GM12878 (cell line): ENCODE results near the gene SUFU.

Experiments
- CHD2 ChIP-seq: IDR thresholded peaks from 2 replicates; pipeline ENCODE4 v1.6.1; 2011; ENCODE audit warnings: low read depth, low read length, improper control_type of control experiment, borderline replicate concordance
- CTCF ChIP-seq, 3 experiments: IDR thresholded peaks in 2 of 3; conservative IDR thresholded peaks in 1 of 3; 2 replicates each; pipeline ENCODE4 v1.5.1; 2011; ENCODE audit warnings: low read depth in 3 of 3, low read length in 3 of 3, mild to moderate bottlenecking in 3 of 3, control low read depth in 2 of 3, moderate library complexity in 2 of 3, inconsistent platforms in 1 of 3, mixed read lengths in 1 of 3; ENCODE audit not compliant: control insufficient read depth in 2 of 3, insufficient read depth in 1 of 3; ENCODE audit errors: extremely low read depth in 1 of 3
- E2F4 ChIP-seq: IDR thresholded peaks from 2 replicates; pipeline ENCODE4 v1.6.1; 2012; ENCODE audit warnings: low read depth, low read length, improper control_type of control experiment
- EZH2 ChIP-seq: IDR thresholded peaks from 2 replicates; pipeline ENCODE4 v1.6.1; 2012; ENCODE audit warnings: low read depth, mild to moderate bottlenecking, control low read depth, inconsistent platforms, low read length, borderline replicate concordance; ENCODE audit not compliant: control insufficient read depth
- GABPA ChIP-seq: IDR thresholded peaks from 2 replicates; pipeline ENCODE4 v1.6.1; 2014; ENCODE audit warnings: antibody characterized with exemption, low read depth, mild to moderate bottlenecking, inconsistent platforms
- HDGF ChIP-seq: fragments of 450-650 bp; IDR thresholded peaks from 2 replicates; pipeline ENCODE4 v1.6.1; 2016; ENCODE audit warnings: antibody characterized with exemption
- NFXL1 ChIP-seq: fragments of 450-650 bp; IDR thresholded peaks from 2 replicates; pipeline ENCODE4 v1.6.1; 2017; ENCODE audit warnings: antibody characterized with exemption, mild to moderate bottlenecking, borderline replicate concordance
- PML ChIP-seq: IDR thresholded peaks from 2 replicates; pipeline ENCODE4 v1.6.1; 2012; ENCODE audit warnings: low read length, inconsistent platforms
- RAD21 ChIP-seq: IDR thresholded peaks from 2 replicates; pipeline ENCODE4 v1.6.1; 2011; ENCODE audit warnings: mild to moderate bottlenecking, low read depth, low read length, moderate library complexity; ENCODE audit not compliant: insufficient read depth
- ZNF274 ChIP-seq: IDR thresholded peaks from one replicate; pipeline ENCODE4 v1.8.0; 2011; ENCODE audit not compliant: insufficient read length, insufficient read depth
- TF ChIP-seq, protein P1 (sequence below): IDR thresholded peaks from 2 replicates; pipeline ENCODE4 v1.6.1; 2012; ENCODE audit warnings: mild to moderate bottlenecking, low read depth, low read length
- TF ChIP-seq, protein P2 (sequence below): fragments of 450-650 bp; IDR thresholded peaks from 2 replicates; pipeline ENCODE4 v1.6.1; 2017; ENCODE audit warnings: low read depth, mild to moderate bottlenecking, moderate library complexity

DNA sequence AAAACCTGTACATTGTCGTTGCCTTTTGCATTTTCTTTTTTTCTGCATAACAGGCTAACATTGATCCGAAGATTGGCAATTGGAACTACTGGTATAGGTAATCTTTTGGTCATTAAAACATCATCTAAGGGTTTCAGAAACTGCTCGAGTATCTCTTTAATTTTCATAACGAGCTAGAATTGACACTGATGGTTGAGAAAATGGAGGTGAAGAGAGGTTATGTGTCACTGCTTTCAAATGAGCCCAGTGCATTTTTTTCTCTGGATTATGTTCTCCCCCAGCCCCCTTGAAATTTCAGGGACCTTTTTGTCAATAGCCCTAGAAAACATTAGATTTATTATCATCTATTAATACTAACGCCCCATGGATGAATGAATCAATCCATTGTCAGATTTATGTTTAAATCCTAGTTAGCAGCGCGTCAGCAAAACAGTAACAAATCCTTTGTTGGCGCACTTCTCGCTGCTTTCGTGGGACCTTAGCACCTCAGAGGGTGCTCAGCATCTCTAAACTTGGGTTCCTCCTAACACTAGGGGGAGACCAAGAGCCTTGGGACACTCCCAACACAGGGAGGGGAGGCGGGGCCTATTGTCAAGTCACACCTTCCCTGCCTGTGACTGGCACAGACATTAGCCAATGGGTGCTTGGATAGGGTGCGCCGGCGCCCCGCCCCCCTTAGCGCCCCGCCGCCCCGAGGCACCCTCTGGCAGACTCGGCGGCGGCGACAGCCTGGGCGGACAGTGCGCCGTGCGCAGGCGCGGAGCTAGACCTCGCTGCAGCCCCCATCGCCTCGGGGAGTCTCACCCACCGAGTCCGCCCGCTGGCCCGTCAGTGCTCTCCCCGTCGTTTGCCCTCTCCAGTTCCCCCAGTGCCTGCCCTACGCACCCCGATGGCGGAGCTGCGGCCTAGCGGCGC lies at the start of gene SUFU:
- TF ChIP-seq CTCF (IDR thresholded peaks at IDR 0.05 in 2 of 3, conservative IDR thresholded peaks at IDR 0.05 in 1 of 3; ENCODE audit: control insufficient read depth in 2 of 3, extremely low read depth in 1 of 3, insufficient read depth in 1 of 3, low read depth in 3 of 3, low read length in 3 of 3) (peak; percentile 82 to 98 (median 89); a peak in 5 of 6 replicates), EZH2 (no peak), GABPA (no peak), E2F4 (no peak), NFXL1 (no peak), RAD21 (peak; percentile 88), HDGF (no peak), CHD2 (peak; percentile 73; the same call in 1 of the 2 replicates), PML (no peak), ZNF274 (no peak)
- TF ChIP-seq, protein P1, sequence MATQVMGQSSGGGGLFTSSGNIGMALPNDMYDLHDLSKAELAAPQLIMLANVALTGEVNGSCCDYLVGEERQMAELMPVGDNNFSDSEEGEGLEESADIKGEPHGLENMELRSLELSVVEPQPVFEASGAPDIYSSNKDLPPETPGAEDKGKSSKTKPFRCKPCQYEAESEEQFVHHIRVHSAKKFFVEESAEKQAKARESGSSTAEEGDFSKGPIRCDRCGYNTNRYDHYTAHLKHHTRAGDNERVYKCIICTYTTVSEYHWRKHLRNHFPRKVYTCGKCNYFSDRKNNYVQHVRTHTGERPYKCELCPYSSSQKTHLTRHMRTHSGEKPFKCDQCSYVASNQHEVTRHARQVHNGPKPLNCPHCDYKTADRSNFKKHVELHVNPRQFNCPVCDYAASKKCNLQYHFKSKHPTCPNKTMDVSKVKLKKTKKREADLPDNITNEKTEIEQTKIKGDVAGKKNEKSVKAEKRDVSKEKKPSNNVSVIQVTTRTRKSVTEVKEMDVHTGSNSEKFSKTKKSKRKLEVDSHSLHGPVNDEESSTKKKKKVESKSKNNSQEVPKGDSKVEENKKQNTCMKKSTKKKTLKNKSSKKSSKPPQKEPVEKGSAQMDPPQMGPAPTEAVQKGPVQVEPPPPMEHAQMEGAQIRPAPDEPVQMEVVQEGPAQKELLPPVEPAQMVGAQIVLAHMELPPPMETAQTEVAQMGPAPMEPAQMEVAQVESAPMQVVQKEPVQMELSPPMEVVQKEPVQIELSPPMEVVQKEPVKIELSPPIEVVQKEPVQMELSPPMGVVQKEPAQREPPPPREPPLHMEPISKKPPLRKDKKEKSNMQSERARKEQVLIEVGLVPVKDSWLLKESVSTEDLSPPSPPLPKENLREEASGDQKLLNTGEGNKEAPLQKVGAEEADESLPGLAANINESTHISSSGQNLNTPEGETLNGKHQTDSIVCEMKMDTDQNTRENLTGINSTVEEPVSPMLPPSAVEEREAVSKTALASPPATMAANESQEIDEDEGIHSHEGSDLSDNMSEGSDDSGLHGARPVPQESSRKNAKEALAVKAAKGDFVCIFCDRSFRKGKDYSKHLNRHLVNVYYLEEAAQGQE: no peak
- TF ChIP-seq, protein P2, sequence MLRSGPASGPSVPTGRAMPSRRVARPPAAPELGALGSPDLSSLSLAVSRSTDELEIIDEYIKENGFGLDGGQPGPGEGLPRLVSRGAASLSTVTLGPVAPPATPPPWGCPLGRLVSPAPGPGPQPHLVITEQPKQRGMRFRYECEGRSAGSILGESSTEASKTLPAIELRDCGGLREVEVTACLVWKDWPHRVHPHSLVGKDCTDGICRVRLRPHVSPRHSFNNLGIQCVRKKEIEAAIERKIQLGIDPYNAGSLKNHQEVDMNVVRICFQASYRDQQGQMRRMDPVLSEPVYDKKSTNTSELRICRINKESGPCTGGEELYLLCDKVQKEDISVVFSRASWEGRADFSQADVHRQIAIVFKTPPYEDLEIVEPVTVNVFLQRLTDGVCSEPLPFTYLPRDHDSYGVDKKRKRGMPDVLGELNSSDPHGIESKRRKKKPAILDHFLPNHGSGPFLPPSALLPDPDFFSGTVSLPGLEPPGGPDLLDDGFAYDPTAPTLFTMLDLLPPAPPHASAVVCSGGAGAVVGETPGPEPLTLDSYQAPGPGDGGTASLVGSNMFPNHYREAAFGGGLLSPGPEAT: no peak
